COLO829 (cell line): ENCODE data around the gene SDHD.

Source experiments
- DNase-seq: peaks from one replicate; pipeline ENCODE4 v3.0.0; 2012; ENCODE audit warnings: low spot score

Gene SDHD

GRCh38 chr11:112103446-112103845 lies 16.8 kb downstream of the SDHD start:
- no peak for DNase-seq

GRCh38 chr11:112106070-112106469 lies 19.4 kb downstream of the SDHD start:
- no peak for DNase-seq

- DNase-seq, result peak; percentile 30
Observed at GRCh38 chr11:112113539-112114457, 27.1 kb downstream of the SDHD start.

GRCh38 chr11:112114460-112114859 lies 27.8 kb downstream of the SDHD start:
- no peak for DNase-seq

GRCh38 chr11:112115386-112115785 lies 28.7 kb downstream of the SDHD start:
- DNase-seq, result no peak

GRCh38 chr11:112118176-112118575 lies 31.5 kb downstream of the SDHD start:
- DNase-seq, result no peak

GRCh38 chr11:112121981-112122615 lies 35.4 kb downstream of the SDHD start:
- DNase-seq, result no peak

GRCh38 chr11:112123129-112123528 lies 36.5 kb downstream of the SDHD start:
- DNase-seq, result no peak

- DNase-seq, result no peak
Observed at GRCh38 chr11:112127056-112127455, 40.4 kb downstream of the SDHD start.

- peak; percentile 90 for DNase-seq
Observed at GRCh38 chr11:112128483-112129121, 41.9 kb downstream of the SDHD start.

- DNase-seq, result no peak
Observed at GRCh38 chr11:112129656-112130055, 43.0 kb downstream of the SDHD start.

- no peak for DNase-seq
Observed at GRCh38 chr11:112132737-112133136, 46.1 kb downstream of the SDHD start.

- no peak for DNase-seq
Observed at GRCh38 chr11:112134473-112134872, 47.8 kb downstream of the SDHD start.

GRCh38 chr11:112143597-112143996 lies 56.9 kb downstream of the SDHD start:
- DNase-seq, result no peak
